OCI-LY1 (cell line): ENCODE measurements around the gene ZNF662.

Experiments
- H2AFZ ChIP-seq: fragments of 200-600 bp; sonication (generic), shearing (Covaris generic); 2 replicates; pipeline ENCODE4 v1.6.0; 2014; ENCODE audit warnings: antibody characterized with exemption, mild to moderate bottlenecking, low read length
- H3F3A ChIP-seq: fragments of 200-600 bp; sonication (generic), shearing (Covaris generic); 2 replicates; pipeline ENCODE4 v1.6.0; 2014; ENCODE audit warnings: mild to moderate bottlenecking, antibody characterized with exemption, low read length, moderate library complexity; ENCODE audit not compliant: insufficient read depth
- H3K27ac ChIP-seq: fragments of 200-600 bp; sonication (generic); 2 replicates; pipeline ENCODE4 v1.5.1; 2014; ENCODE audit warnings: low read length, mixed run types, mild to moderate bottlenecking, low read depth; ENCODE audit not compliant: poor library complexity, severe bottlenecking
- H3K27me3 ChIP-seq: fragments of 200-600 bp; sonication (generic); 2 replicates; pipeline ENCODE4 v1.6.0; 2014; ENCODE audit warnings: antibody characterized with exemption, mild to moderate bottlenecking, low read length, moderate library complexity; ENCODE audit not compliant: insufficient read depth
- H3K36me3 ChIP-seq: fragments of 200-600 bp; sonication (generic); 2 replicates; pipeline ENCODE4 v1.6.1; 2014; ENCODE audit warnings: mild to moderate bottlenecking, antibody characterized with exemption, low read length, moderate library complexity, mixed read lengths; ENCODE audit not compliant: insufficient read depth
- H3K4me1 ChIP-seq: fragments of 200-600 bp; sonication (generic); 2 replicates; pipeline ENCODE4 v1.5.1; 2014; ENCODE audit warnings: mild to moderate bottlenecking, low read length, moderate library complexity; ENCODE audit not compliant: insufficient read depth, severe bottlenecking
- H3K4me2 ChIP-seq: fragments of 200-600 bp; sonication (generic), shearing (Covaris generic); 2 replicates; pipeline ENCODE4 v1.6.1; 2014; ENCODE audit warnings: low read length
- H3K4me3 ChIP-seq: fragments of 200-600 bp; sonication (generic); 2 replicates; pipeline ENCODE4 v1.5.1; 2014; ENCODE audit warnings: low read length, low read depth, mild to moderate bottlenecking, mixed read lengths; ENCODE audit not compliant: poor library complexity, severe bottlenecking
- H3K79me2 ChIP-seq: fragments of 200-600 bp; shearing (Covaris generic); 2 replicates; pipeline ENCODE4 v1.6.1; 2016; ENCODE audit warnings: mixed run types, low read length, mixed read lengths; ENCODE audit not compliant: insufficient read depth
- H3K9ac ChIP-seq: fragments of 200-600 bp; sonication (generic), shearing (Covaris generic); 2 replicates; pipeline ENCODE4 v1.6.1; 2014; ENCODE audit warnings: mild to moderate bottlenecking, low read length, mixed read lengths
- H3K9me2 ChIP-seq: fragments of 200-600 bp; sonication (generic), shearing (Covaris generic); 2 replicates; pipeline ENCODE4 v1.6.1; 2014; ENCODE audit warnings: low read depth, mild to moderate bottlenecking, low read length, mixed read lengths
- H3K9me3 ChIP-seq: fragments of 200-600 bp; shearing (Covaris generic); 2 replicates; pipeline ENCODE4 v1.6.1; 2014; ENCODE audit warnings: low read length, mixed read lengths
- H4K20me1 ChIP-seq: fragments of 200-600 bp; sonication (generic), shearing (Covaris generic); 2 replicates; pipeline ENCODE4 v1.6.0; 2016; ENCODE audit warnings: mild to moderate bottlenecking, low read length; ENCODE audit not compliant: insufficient read depth
- EZH2 ChIP-seq: fragments of 200-600 bp; sonication (generic), shearing (Covaris generic); IDR thresholded peaks from 2 replicates; pipeline ENCODE4 v1.8.0; 2017; ENCODE audit warnings: borderline replicate concordance, mixed run types, mild to moderate bottlenecking, antibody characterized with exemption, low read length, moderate library complexity, mixed read lengths
- TF ChIP-seq, protein P1 (sequence below): fragments of 200-600 bp; sonication (generic), shearing (Covaris generic); IDR thresholded peaks from 2 replicates; pipeline ENCODE4 v1.5.1; 2017; ENCODE audit warnings: mild to moderate bottlenecking, antibody characterized with exemption, low read length, moderate library complexity, mixed read lengths

Gene ZNF662

DNA sequence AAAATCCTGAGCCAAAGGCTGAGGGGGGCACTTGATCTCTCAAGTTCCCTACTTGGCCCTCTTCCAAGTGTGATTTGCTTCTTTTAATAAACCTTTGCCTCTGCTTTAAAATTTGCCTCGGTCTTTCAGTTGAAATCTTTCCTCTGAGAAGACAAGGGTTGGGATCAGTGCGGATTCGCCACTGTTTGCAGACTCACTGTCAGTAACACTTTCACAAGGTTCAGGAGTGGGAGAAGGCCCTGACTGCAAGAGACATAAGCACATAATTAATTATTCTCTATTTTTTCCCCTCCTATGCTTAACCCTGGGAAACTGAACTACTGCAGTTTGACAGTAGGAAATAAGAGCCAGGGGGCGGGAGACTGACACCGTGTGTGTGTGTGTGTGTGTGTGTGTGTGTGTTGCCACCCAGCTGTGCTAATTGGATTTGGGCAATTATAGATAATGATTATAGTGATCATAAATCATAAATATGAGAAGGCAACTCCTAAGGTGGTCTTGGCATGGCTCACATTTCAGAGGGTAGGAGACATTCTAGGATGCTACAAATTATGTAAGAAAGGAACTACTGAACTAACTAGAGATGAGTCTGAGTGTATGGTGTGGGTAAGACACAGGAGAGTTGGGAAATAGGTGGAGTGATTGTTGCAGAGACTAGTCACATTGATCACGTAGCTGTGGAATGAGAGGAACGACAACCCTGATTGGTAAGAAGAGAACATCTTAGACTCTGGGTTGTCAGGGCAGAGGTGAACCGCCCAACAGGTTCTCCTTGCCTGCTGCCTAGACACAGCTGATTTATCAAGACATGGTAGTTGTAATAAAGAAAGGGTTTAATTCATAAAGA lies 5.5 kb upstream of the ZNF662 start:
- Histone ChIP-seq H3K27ac (no peak overlapping the region), H3K4me1 (no peaks in the 10 kb centered on the region), H3K27me3 (no peaks in the 10 kb centered on the region), H3K9me3 (no peaks in the 10 kb centered on the region), H2AFZ (no peak overlapping the region), H4K20me1 (no peaks in the 10 kb centered on the region), H3K4me2 (no peak overlapping the region), H3K36me3 (no peaks in the 10 kb centered on the region), H3K79me2 (no peaks in the 10 kb centered on the region), H3K9ac (no peak overlapping the region), H3K9me2 (no peaks in the 10 kb centered on the region), H3F3A (no peaks in the 10 kb centered on the region), H3K4me3 (no peak overlapping the region)
- no peak for TF ChIP-seq EZH2
- TF ChIP-seq, protein P1, sequence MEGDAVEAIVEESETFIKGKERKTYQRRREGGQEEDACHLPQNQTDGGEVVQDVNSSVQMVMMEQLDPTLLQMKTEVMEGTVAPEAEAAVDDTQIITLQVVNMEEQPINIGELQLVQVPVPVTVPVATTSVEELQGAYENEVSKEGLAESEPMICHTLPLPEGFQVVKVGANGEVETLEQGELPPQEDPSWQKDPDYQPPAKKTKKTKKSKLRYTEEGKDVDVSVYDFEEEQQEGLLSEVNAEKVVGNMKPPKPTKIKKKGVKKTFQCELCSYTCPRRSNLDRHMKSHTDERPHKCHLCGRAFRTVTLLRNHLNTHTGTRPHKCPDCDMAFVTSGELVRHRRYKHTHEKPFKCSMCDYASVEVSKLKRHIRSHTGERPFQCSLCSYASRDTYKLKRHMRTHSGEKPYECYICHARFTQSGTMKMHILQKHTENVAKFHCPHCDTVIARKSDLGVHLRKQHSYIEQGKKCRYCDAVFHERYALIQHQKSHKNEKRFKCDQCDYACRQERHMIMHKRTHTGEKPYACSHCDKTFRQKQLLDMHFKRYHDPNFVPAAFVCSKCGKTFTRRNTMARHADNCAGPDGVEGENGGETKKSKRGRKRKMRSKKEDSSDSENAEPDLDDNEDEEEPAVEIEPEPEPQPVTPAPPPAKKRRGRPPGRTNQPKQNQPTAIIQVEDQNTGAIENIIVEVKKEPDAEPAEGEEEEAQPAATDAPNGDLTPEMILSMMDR = no peak

DNA sequence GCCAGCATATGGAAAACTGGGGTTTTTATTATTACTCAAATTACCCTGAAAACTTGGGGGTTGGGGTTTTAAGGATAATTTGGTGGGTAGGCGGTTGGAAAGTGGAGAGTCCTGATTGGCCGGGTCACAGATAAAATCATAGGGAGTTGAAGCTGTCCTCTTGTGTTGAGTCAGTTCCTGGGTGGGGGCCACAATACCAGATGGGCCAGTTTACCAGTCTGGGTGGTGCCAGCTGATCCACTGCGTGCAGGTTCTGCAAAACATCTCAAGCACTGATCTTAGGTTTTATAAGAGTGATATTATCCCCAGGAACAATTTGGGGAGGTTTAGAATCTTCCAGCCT lies 4.9 kb upstream of the ZNF662 start:
- H2AFZ ChIP-seq = no peak overlapping the region
- TF ChIP-seq EZH2 = no peak
- TF ChIP-seq, protein P1 = no peak

DNA sequence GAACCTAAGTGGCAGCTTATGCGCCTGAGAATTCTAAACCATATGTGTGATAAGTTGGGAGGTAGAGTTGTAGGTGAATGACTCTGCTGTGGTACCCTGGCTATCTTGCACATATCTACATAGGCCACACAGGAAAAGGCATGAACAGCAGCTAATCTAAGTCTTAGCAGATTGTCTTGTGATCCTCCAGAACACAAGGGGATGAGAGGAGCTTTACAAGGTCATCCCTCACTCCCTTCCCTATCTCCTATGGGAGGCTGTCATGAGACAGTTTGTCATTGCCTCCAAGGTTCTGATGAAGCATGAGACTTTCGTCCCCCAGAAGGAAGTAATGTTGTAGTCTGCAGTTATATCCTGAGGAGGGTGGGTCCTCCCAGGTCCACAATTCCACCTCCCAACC lies 3.7 kb upstream of the ZNF662 start:
- no peak overlapping the region for H3K27ac ChIP-seq
- no peak overlapping the region for H3K4me3 ChIP-seq
- H3K79me2 ChIP-seq = no peaks in the 10 kb centered on the region
- no peaks in the 10 kb centered on the region for H3K4me1 ChIP-seq
- no peak overlapping the region for H3K4me2 ChIP-seq
- TF ChIP-seq, protein P1 = no peak
- no peak for TF ChIP-seq EZH2
- no peaks in the 10 kb centered on the region for H3K9me2 ChIP-seq
- no peaks in the 10 kb centered on the region for H3F3A ChIP-seq
- no peaks in the 10 kb centered on the region for H3K36me3 ChIP-seq
- no peaks in the 10 kb centered on the region for H4K20me1 ChIP-seq
- H3K9me3 ChIP-seq = no peaks in the 10 kb centered on the region
- H3K27me3 ChIP-seq = no peaks in the 10 kb centered on the region
- no peak overlapping the region for H2AFZ ChIP-seq
- H3K9ac ChIP-seq = no peak overlapping the region

More for the DNA sequence above, 4.9 kb upstream of the ZNF662 start:
- no peak overlapping the region for H3K4me2 ChIP-seq
- H3K79me2 ChIP-seq = no peaks in the 10 kb centered on the region
- no peaks in the 10 kb centered on the region for H3F3A ChIP-seq
- H3K27me3 ChIP-seq = no peaks in the 10 kb centered on the region
- no peak overlapping the region for H3K4me3 ChIP-seq
- no peak overlapping the region for H3K9ac ChIP-seq
- no peaks in the 10 kb centered on the region for H3K9me2 ChIP-seq
- H4K20me1 ChIP-seq = no peaks in the 10 kb centered on the region
- no peaks in the 10 kb centered on the region for H3K9me3 ChIP-seq
- H3K36me3 ChIP-seq = no peaks in the 10 kb centered on the region
- H3K27ac ChIP-seq = no peak overlapping the region
- no peaks in the 10 kb centered on the region for H3K4me1 ChIP-seq
